GM20000 (cell line): Measurements from ENCODE around the gene CDC45.

Experiments
- DNase-seq: peaks from one replicate; pipeline ENCODE4 v3.0.0; 2012; ENCODE audit warnings: low spot score
- CTCF ChIP-seq: IDR thresholded peaks from 2 replicates; pipeline ENCODE4 v1.5.1; 2012; ENCODE audit warnings: mild to moderate bottlenecking, control low read depth; ENCODE audit errors: extremely low read depth, missing control alignments

The CDC45 gene

GRCh38 chr22:19524170-19525115 is 44.7 kb downstream of the CDC45 start, which contains the start of gene CLDN5:
Gene CLDN5 (minus strand): TSS chr22:19524410. CDS start chr22:19524255, 155 bp downstream.
- DNase-seq: peak; percentile 54
- TF ChIP-seq CTCF: no peak

GRCh38 chr22:19525116-19525660 is 45.5 kb downstream of the CDC45 start:
- no peak for DNase-seq
- no peak for TF ChIP-seq CTCF

GRCh38 chr22:19525666-19526065 is 45.9 kb downstream of the CDC45 start:
- no peak for TF ChIP-seq CTCF
- no peak for DNase-seq

- no peak for TF ChIP-seq CTCF
- DNase-seq: no peak
Measured at GRCh38 chr22:19526076-19526701, 46.5 kb downstream of the CDC45 start.

- no peak for DNase-seq
- TF ChIP-seq CTCF: no peak
Measured at GRCh38 chr22:19526702-19527111, 47.0 kb downstream of the CDC45 start.

GRCh38 chr22:19527321-19527721 is 47.6 kb downstream of the CDC45 start:
- TF ChIP-seq CTCF: no peak
- DNase-seq: no peak
